Stimulated activated CD8-positive, alpha-beta memory T cell treated with anti-CD3 and anti-CD28 coated beads, Interleukin-7, amount 100 ng/mL, for 4 hours (primary cell): ENCODE results near the gene CTNND2.

Experiments
- DNase-seq, 2 donors: peaks; one replicate each; pipeline ENCODE4 v3.0.0-alpha.2; 2020; ENCODE audit warnings: low read depth in 2 of 2

The CTNND2 gene

GRCh38 chr5:10987925-10988504 lies 916.2 kb downstream of the CTNND2 start:
- DNase-seq, result peak; percentile 17 to 21

DNA sequence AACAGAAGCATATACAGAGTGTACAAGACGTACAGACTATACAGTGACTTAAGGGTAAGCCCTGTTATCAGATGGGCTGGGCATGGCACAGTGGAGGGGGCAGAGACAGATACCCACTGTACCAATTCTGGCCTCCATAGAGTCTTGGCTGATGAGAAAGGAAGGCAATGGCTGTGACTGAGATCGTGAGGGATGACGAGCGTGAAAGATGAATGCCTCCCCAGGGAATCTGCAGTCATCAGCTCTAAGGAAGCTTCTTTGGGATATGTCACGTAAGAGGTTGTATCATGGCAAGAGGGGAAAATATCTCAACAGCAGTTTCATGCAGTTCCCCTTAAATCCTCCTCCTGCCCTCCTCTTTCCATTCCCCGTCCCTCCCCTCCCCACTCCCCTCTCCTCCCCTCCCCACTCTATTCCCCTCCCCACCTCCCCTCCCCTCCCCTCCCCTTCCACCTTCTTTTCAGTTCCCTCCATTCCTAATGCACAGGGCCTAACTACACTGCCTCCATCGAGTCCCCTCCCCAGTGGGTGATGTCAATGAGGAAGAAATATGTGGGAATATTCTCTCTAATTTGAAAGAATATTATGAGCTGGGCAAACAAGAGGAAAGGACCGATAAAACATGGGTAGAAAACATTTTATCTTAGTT lies 916.8 kb downstream of the CTNND2 start:
- DNase-seq, result no peak

DNA sequence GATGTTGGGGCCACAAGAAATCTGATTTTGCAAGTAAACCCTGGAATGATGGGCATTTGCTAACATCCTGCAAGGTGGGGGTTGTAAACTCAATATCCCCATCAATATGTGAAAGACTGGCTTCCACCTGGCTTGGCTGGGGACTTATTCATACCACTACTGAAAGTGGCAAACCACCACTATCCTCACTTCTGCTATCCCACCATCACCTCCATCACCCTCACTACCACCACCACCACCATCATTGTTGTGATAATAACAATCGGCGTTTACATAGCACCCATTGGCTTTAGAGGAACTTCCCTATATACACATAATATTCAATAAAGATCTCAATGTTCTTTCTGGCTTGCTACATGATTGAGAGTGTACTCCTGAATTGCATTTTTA lies 918.5 kb downstream of the CTNND2 start:
- DNase-seq, result no peak

DNA sequence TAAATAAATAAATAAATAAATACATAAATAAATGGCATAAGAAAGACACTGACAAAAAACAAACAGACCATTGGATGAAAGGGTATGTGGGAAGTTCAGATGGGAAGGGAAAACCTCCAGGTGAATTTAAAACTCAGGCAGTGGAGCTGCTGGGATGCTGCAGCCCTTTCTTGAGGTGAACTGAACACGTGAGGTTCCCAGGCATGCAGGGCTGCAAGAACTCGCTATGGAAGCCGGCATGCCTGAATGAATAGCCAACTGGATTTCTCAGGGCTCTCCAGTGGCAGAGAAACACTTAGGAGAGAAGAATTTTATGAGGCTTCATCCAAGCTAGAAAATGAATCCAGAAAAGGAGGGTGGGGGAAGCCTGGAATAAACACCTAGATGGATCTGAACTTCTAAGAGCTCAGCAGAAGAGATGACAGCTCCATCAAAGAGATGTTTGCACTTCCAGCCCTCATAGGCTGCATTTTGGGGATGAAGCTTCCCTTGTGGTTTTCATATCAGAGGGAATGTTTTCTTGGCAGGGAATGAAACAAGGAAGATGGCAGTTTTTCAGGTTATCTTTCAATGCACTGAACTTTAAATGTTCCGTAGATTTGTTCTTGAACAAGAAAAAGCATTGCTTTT lies 919.0 kb downstream of the CTNND2 start:
- DNase-seq, result no peak

- no peak for DNase-seq
Observed at GRCh38 chr5:10984021-10984715, 920.1 kb downstream of the CTNND2 start.

DNA sequence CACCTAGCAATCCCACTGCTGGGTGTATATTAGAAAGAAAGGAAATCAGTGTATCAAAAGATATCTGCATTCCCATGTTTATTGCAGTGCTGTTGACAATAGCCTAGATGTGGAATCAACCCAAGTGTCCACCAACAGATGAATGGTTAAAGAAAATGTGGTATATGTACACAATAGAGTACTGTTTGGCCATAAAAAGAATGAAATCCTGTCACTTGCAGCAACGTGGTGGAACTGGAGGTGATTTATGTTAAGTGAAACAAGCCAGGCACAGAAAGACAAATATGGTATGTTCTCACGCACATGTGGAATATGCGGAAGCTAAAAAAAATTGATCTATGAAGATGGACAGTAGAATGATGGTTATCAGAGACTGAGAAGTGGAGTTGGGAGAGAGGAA lies 921.6 kb downstream of the CTNND2 start:
- DNase-seq, result no peak

- no peak for DNase-seq
Observed at GRCh38 chr5:10981932-10982331, 922.3 kb downstream of the CTNND2 start.

- no peak for DNase-seq
Observed at GRCh38 chr5:10977011-10977410, 927.2 kb downstream of the CTNND2 start.

DNA sequence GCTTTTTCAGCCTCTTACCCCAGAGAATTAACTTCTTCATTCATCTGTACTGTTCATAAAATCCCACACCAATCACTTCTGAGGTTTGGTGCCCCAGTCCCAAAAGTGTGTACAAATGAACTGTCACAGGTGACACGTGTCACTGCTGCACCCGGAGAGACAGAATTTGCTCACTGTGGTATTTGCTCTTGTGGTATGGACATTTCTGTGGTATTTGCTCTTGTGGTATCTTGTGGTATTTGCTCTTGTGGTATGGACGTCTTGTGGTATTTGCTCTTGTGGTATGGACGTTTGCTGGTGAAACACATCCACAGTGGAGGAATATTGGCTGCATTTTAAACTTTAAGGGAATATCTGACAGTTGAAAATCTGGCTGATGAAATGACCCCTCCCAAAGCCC lies 928.3 kb downstream of the CTNND2 start:
- no peak for DNase-seq

DNA sequence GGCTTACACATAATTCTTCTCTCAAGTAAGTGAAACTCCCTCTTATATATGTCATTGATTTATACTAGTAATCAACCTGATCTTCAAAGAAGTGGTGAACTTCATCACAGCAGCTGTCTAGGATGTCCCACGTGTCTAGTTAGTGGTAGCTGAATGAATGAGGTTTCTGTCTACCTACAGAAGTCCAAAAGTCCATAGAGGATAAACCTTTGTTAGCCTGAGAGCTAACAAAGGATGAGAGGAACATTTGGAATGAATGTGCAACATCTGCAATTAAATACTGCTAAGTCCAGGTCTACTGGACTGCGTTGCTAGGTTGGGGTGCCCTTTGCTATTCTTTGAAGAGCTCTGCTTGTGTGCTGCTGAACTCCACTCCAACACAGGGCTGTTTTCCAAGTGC lies 929.4 kb downstream of the CTNND2 start:
- DNase-seq, result no peak

GRCh38 chr5:10973316-10973715 lies 930.9 kb downstream of the CTNND2 start:
- no peak for DNase-seq

- DNase-seq, result no peak
Observed at GRCh38 chr5:10969684-10970180, 934.5 kb downstream of the CTNND2 start.

GRCh38 chr5:10964806-10965205 lies 939.4 kb downstream of the CTNND2 start:
- DNase-seq, result no peak

GRCh38 chr5:10958728-10959127 lies 945.5 kb downstream of the CTNND2 start:
- DNase-seq, result no peak

DNA sequence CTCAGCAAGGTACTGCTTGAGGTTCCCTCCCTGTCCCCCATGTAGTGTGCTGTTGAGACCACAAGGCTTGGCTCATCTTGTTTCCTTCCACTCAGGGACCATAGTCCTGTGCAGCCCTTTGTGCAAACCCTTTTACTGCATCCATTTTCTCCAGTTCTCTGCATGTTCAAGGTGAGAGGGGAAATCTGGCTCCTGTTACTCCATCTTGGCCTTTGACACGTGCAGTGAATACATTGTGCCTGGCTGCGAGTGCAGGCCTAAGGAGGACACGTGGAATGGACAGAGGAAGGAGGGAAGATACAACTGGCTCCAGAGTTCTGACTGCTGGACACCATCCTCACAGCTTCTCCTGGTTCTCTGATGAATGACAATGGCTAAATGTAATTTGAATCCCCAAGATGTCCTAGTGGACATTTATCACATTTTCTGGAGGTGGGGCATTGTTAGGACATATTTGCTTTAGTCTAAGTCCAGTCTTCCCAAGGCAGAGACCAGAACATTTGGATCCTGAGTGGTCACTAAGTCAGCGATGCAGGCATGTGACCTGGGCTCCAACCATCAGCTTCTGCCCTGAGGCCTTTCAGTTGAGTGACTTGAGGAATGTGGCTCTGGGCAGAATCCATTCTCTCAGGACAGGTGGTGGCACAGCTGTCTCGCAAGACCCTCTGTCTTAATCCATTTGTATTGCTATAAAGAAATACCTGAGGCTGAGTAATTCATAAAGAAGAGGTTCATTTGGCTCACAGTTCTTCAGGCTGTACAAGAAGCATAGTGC lies 954.2 kb downstream of the CTNND2 start:
- DNase-seq, result no peak

DNA sequence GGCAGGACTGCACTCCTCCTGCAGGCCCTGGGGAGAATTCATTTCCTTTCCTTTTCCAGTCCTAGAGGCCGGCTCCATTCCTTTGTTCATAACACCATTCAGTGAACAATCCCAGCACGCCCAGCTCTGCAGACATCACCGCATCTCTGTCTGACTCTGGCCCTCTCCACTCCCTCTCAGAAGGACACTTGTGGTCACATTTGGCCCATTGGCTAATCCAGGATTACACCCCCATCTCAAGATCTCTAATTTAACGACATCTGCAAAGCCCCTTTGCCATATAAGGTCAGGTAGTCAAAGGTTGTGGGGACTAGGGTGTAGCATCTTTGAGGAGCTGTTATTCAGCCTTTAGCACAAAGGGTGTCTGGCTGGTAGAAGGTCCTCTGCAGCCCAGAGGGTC lies 958.2 kb downstream of the CTNND2 start:
- no peak for DNase-seq

- DNase-seq, result no peak
Observed at GRCh38 chr5:10941900-10942299, 962.3 kb downstream of the CTNND2 start.

DNA sequence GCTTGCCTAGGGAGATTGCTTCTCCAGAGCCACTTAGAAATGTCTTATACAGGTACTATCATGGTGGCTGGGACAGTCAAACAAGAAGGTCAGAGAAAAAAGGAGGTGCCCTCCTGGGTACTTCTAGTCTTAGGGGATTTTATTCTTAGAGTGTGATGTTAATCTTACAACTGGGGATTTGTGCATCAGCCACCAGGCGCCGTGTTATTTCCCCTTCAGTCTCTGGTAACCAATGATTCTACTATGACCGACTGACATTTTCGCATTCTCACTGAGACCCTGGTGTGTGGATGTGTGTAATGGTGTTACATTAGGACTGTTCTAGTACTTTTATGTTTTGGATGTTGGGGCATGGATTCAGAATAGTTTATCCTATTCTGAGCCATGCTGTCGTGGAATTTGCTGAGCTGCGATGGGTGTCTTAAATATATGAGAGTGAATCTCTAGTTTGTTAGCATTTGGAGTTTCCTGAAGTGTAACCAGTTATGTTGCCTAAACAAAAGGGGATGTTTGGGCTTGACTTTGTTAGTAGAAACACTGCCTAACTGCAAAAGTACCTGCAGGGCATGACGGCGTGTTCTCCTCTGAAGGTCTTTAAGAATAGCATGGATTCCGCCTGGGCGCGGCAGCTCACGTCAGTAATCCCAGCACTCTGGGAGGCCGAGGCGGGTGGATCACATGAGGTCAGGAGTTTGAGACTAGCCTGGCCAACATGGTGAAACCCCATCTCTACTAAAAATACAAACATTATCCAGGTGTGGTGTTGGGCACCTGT lies 968.0 kb downstream of the CTNND2 start:
- no peak for DNase-seq

DNA sequence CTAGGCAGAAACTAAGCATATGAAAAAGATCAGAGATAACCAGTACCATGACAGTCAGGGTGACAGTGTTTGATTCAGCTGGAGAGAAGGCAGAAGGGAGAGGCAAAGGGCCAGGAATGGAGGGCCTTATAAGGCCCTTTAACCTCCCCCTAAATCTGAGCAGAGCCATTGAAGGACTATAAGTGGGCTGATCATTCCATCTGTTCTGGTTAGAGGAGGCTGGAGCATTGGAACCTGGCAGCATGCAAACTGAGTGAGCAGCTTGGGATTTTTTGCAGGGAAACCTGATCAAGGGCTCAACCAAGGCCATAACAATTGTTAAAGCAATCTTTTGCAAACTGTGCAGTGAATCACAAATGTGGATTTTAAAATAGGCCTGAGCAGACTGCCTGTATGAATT lies 968.7 kb downstream of the CTNND2 start:
- DNase-seq, result no peak

DNA sequence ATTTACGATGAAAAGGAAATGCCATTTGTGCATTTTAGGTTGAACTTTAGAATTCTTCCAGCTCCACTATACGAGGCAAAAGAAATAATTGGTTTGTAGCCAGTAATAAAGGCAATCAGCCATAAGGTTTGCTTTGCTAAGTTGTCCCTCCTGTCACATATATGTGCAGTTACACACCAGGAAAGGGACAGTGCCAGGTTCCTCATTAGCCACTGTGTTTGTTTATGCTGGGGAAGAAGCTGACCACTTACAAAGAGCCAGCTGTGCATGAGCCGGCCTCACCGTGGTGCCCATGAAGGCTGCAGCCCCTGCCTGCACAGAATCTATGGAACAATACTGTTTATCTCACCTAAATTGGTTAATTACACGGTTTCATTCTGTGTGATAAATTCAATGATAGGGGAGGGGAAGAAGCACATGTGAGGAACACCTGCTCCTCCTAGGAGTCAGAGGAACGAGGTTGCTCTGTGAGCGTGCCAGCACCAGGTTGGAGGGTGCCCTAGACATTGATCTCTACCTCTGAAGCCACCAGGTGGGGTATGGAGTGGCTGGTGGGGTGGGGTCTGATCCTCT lies 969.4 kb downstream of the CTNND2 start:
- no peak for DNase-seq

DNA sequence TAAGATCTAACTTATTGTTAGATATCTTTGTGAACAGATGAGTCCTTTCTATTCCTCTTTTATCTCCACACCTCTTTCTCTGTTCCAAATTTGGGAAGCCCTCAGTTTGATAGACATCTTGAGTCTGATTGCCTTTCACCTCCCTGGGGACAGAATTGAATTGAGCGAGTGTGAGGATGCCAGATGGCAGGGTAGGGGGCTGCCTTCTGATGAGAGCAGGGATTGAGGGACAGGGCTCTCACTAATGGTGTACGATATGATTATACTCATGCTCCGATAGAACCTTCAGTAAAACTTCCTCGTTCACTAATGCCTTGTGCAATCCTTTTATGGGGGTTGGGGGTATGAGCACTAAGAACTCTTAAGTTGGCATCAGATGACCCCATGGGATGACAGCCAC lies 971.1 kb downstream of the CTNND2 start:
- DNase-seq, result no peak
